ENCODE measurements around the gene TRIM23.

The TRIM23 gene

GRCh38 chr5:65624025-65624570, at the start of gene TRIM23:
TRIM23 (minus strand) TSS chr5:65624333; CDS start chr5:65624274, 59 bp downstream.
- Histone ChIP-seq H3K4me3 (ENCODE audit: low read length in 2 of 2) (peak within 1 kb of the TSS; percentile 98 to 100), H3K9ac (ENCODE audit: low read length in 2 of 2) (peak within 1 kb of the TSS; percentile 87 to 98), H3K4me1 (ENCODE audit: control insufficient read depth, insufficient read depth, low read length) (peaks cover 4% of the 10 kb centered on the region), H3K9me3 (ENCODE audit: control insufficient read depth in 2 of 2, low read length in 2 of 2) (no peaks in the 10 kb centered on the region), H3K27me3 (ENCODE audit: control insufficient read depth in 1 of 2, insufficient read depth in 2 of 2, low read length in 2 of 2) (no peaks in the 10 kb centered on the region), H3K27ac (ENCODE audit: low read length) (peak within 1 kb of the TSS; percentile 80), H3K36me3 (ENCODE audit: control insufficient read depth in 2 of 2, insufficient read depth in 2 of 2, low read length in 2 of 2) (no peaks in the 10 kb centered on the region)

GRCh38 chr5:65672796-65673195, 48.7 kb upstream of the TRIM23 start:
- no peaks in the 10 kb centered on the region for H3K9me3 ChIP-seq (ENCODE audit: control insufficient read depth in 2 of 2, low read length in 2 of 2)
- H3K9ac ChIP-seq (ENCODE audit: low read length in 2 of 2), result no peak overlapping the region
- H3K4me1 ChIP-seq (ENCODE audit: control insufficient read depth, insufficient read depth, low read length), result no peaks in the 10 kb centered on the region
- no peaks in the 10 kb centered on the region for H3K27me3 ChIP-seq (ENCODE audit: control insufficient read depth in 1 of 2, insufficient read depth in 2 of 2, low read length in 2 of 2)
- H3K4me3 ChIP-seq (ENCODE audit: low read length in 2 of 2), result no peak overlapping the region
- no peak overlapping the region for H3K27ac ChIP-seq (ENCODE audit: low read length)
- H3K36me3 ChIP-seq (ENCODE audit: control insufficient read depth in 2 of 2, insufficient read depth in 2 of 2, low read length in 2 of 2), result peaks cover 0 to 7% of the 10 kb centered on the region in 2 donors

DNA sequence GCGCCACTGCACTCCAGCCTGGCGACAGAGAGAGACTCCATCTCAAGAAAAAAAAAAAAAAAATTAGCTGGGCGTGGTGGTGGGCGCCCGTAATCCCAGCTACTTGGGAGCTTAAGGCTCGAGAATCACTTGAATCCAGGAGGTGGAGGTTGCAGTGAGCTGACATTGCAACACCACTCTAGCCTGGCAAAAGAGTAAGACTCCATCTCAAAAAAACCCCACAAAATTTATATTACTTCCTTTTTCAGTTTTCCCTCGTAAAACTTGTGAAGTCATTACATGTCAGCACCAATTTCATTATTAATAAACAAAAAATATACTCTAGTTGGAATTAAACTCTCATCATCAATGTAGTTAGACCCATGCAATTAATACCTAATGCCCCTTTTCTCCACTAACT, 44.6 kb upstream of the TRIM23 start:
- H3K36me3 ChIP-seq (ENCODE audit: control insufficient read depth in 2 of 2, insufficient read depth in 2 of 2, low read length in 2 of 2), result peaks cover 0 to 8% of the 10 kb centered on the region in 2 donors

GRCh38 chr5:65663804-65664521, 39.8 kb upstream of the TRIM23 start:
- H3K4me3 ChIP-seq (ENCODE audit: low read length in 2 of 2), result no peak overlapping the region
- no peaks in the 10 kb centered on the region for H3K9me3 ChIP-seq (ENCODE audit: control insufficient read depth in 2 of 2, low read length in 2 of 2)
- H3K4me1 ChIP-seq (ENCODE audit: control insufficient read depth, insufficient read depth, low read length), result no peaks in the 10 kb centered on the region
- no peak overlapping the region for H3K9ac ChIP-seq (ENCODE audit: low read length in 2 of 2)
- no peak overlapping the region for H3K27ac ChIP-seq (ENCODE audit: low read length)
- H3K36me3 ChIP-seq (ENCODE audit: control insufficient read depth in 2 of 2, insufficient read depth in 2 of 2, low read length in 2 of 2), result peaks cover 4 to 22% of the 10 kb centered on the region in 2 donors
- no peaks in the 10 kb centered on the region for H3K27me3 ChIP-seq (ENCODE audit: control insufficient read depth in 1 of 2, insufficient read depth in 2 of 2, low read length in 2 of 2)

More for the DNA sequence above, 44.6 kb upstream of the TRIM23 start:
- H3K9me3 ChIP-seq (ENCODE audit: control insufficient read depth in 2 of 2, low read length in 2 of 2), result no peaks in the 10 kb centered on the region
- no peaks in the 10 kb centered on the region for H3K27me3 ChIP-seq (ENCODE audit: control insufficient read depth in 1 of 2, insufficient read depth in 2 of 2, low read length in 2 of 2)
- no peak overlapping the region for H3K9ac ChIP-seq (ENCODE audit: low read length in 2 of 2)
- H3K4me1 ChIP-seq (ENCODE audit: control insufficient read depth, insufficient read depth, low read length), result no peaks in the 10 kb centered on the region
- H3K4me3 ChIP-seq (ENCODE audit: low read length in 2 of 2), result no peak overlapping the region
- H3K27ac ChIP-seq (ENCODE audit: low read length), result no peak overlapping the region

GRCh38 chr5:65654713-65655112, 30.6 kb upstream of the TRIM23 start:
- no peak overlapping the region for H3K27ac ChIP-seq (ENCODE audit: low read length)
- no peaks in the 10 kb centered on the region for H3K27me3 ChIP-seq (ENCODE audit: control insufficient read depth in 1 of 2, insufficient read depth in 2 of 2, low read length in 2 of 2)
- H3K9me3 ChIP-seq (ENCODE audit: control insufficient read depth in 2 of 2, low read length in 2 of 2), result no peaks in the 10 kb centered on the region
- H3K4me3 ChIP-seq (ENCODE audit: low read length in 2 of 2), result no peak overlapping the region
- H3K9ac ChIP-seq (ENCODE audit: low read length in 2 of 2), result no peak overlapping the region
- H3K36me3 ChIP-seq (ENCODE audit: control insufficient read depth in 2 of 2, insufficient read depth in 2 of 2, low read length in 2 of 2), result peaks cover 2 to 13% of the 10 kb centered on the region in 2 donors
- H3K4me1 ChIP-seq (ENCODE audit: control insufficient read depth, insufficient read depth, low read length), result no peaks in the 10 kb centered on the region

DNA sequence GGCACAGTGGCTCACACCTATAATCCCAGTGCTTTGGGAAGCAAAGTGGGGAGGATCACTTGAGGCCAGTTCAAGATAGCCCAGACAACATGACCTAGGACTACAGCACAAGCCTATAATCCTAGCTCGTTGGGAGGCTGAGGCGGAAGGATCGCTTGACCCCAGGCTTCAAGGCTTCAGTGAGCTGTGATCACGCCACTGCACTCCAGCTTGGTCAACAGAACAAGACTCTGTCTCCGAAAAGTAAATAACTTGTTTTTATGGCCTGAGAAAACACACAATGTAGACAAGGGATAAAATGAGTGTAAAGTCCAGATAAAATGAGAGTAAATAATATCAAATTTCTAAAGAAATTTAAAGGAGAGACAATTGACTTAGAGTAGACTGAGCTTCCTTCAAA, 27.0 kb upstream of the TRIM23 start:
- H3K27ac ChIP-seq (ENCODE audit: low read length), result no peak overlapping the region
- H3K9ac ChIP-seq (ENCODE audit: low read length in 2 of 2), result no peak overlapping the region
- no peaks in the 10 kb centered on the region for H3K27me3 ChIP-seq (ENCODE audit: control insufficient read depth in 1 of 2, insufficient read depth in 2 of 2, low read length in 2 of 2)
- no peak overlapping the region for H3K4me3 ChIP-seq (ENCODE audit: low read length in 2 of 2)
- H3K4me1 ChIP-seq (ENCODE audit: control insufficient read depth, insufficient read depth, low read length), result no peaks in the 10 kb centered on the region
- no peaks in the 10 kb centered on the region for H3K9me3 ChIP-seq (ENCODE audit: control insufficient read depth in 2 of 2, low read length in 2 of 2)
- peaks cover 2 to 11% of the 10 kb centered on the region in 2 donors for H3K36me3 ChIP-seq (ENCODE audit: control insufficient read depth in 2 of 2, insufficient read depth in 2 of 2, low read length in 2 of 2)

DNA sequence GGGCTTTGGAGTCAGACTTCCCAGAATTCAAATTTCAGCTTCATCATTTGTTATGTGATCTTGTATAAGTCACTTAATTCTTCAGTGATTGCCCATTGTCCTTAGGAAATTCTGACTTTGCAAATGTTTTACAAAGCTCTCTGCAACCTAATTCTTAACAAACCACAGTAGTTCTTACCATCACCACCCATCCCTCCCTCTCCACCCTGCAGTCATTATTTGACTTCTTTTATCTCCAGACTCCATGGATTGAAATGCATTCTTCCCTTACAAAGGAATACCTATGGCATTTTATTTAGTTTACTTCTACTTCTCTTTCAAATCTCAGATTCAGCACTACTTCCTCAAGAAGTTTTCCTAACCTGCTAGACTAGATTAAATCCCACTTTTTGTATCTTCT, 23.8 kb upstream of the TRIM23 start:
- H3K9me3 ChIP-seq (ENCODE audit: control insufficient read depth in 2 of 2, low read length in 2 of 2), result no peaks in the 10 kb centered on the region
- no peak overlapping the region for H3K4me3 ChIP-seq (ENCODE audit: low read length in 2 of 2)
- no peaks in the 10 kb centered on the region for H3K27me3 ChIP-seq (ENCODE audit: control insufficient read depth in 1 of 2, insufficient read depth in 2 of 2, low read length in 2 of 2)
- H3K4me1 ChIP-seq (ENCODE audit: control insufficient read depth, insufficient read depth, low read length), result no peaks in the 10 kb centered on the region
- H3K9ac ChIP-seq (ENCODE audit: low read length in 2 of 2), result no peak overlapping the region
- peaks cover 0 to 3% of the 10 kb centered on the region in 2 donors for H3K36me3 ChIP-seq (ENCODE audit: control insufficient read depth in 2 of 2, insufficient read depth in 2 of 2, low read length in 2 of 2)
- no peak overlapping the region for H3K27ac ChIP-seq (ENCODE audit: low read length)

DNA sequence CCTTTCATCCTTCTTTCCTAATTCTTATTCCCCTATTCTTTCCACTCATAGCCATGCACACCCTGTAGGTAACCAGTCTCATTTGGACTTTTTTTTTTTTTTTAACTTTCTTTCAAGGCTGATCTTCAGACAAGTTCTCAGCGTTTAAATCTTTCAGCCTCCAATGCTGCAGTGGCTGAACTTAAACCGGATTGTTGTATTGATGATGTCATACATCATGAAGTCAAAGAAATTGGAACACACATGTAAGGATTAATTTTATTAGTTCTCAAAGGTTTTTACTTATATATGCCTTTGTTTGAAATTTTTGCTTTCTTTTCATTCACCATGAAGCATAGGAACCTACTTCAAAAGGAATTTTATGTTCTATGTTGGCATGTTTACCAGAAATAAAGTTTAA, 22.8 kb upstream of the TRIM23 start:
- no peaks in the 10 kb centered on the region for H3K4me1 ChIP-seq (ENCODE audit: control insufficient read depth, insufficient read depth, low read length)
- no peak overlapping the region for H3K27ac ChIP-seq (ENCODE audit: low read length)
- H3K4me3 ChIP-seq (ENCODE audit: low read length in 2 of 2), result no peak overlapping the region
- H3K36me3 ChIP-seq (ENCODE audit: control insufficient read depth in 2 of 2, insufficient read depth in 2 of 2, low read length in 2 of 2), result peaks cover 0 to 3% of the 10 kb centered on the region in 2 donors
- no peaks in the 10 kb centered on the region for H3K27me3 ChIP-seq (ENCODE audit: control insufficient read depth in 1 of 2, insufficient read depth in 2 of 2, low read length in 2 of 2)
- H3K9me3 ChIP-seq (ENCODE audit: control insufficient read depth in 2 of 2, low read length in 2 of 2), result no peaks in the 10 kb centered on the region
- no peak overlapping the region for H3K9ac ChIP-seq (ENCODE audit: low read length in 2 of 2)

GRCh38 chr5:65640240-65640639, 16.1 kb upstream of the TRIM23 start:
- no peaks in the 10 kb centered on the region for H3K4me1 ChIP-seq (ENCODE audit: control insufficient read depth, insufficient read depth, low read length)
- H3K27me3 ChIP-seq (ENCODE audit: control insufficient read depth in 1 of 2, insufficient read depth in 2 of 2, low read length in 2 of 2), result no peaks in the 10 kb centered on the region
- H3K9me3 ChIP-seq (ENCODE audit: control insufficient read depth in 2 of 2, low read length in 2 of 2), result no peaks in the 10 kb centered on the region
- peaks cover 13 to 29% of the 10 kb centered on the region in 2 donors for H3K36me3 ChIP-seq (ENCODE audit: control insufficient read depth in 2 of 2, insufficient read depth in 2 of 2, low read length in 2 of 2)
- H3K4me3 ChIP-seq (ENCODE audit: low read length in 2 of 2), result no peak overlapping the region
- H3K27ac ChIP-seq (ENCODE audit: low read length), result no peak overlapping the region
- no peak overlapping the region for H3K9ac ChIP-seq (ENCODE audit: low read length in 2 of 2)

GRCh38 chr5:65630981-65631380, 6.8 kb upstream of the TRIM23 start:
- H3K4me3 ChIP-seq (ENCODE audit: low read length in 2 of 2), result no peak overlapping the region
- H3K9ac ChIP-seq (ENCODE audit: low read length in 2 of 2), result no peak overlapping the region
- no peaks in the 10 kb centered on the region for H3K27me3 ChIP-seq (ENCODE audit: control insufficient read depth in 1 of 2, insufficient read depth in 2 of 2, low read length in 2 of 2)
- H3K4me1 ChIP-seq (ENCODE audit: control insufficient read depth, insufficient read depth, low read length), result peaks cover 2% of the 10 kb centered on the region
- peaks cover 0 to 2% of the 10 kb centered on the region in 2 donors for H3K36me3 ChIP-seq (ENCODE audit: control insufficient read depth in 2 of 2, insufficient read depth in 2 of 2, low read length in 2 of 2)
- no peak overlapping the region for H3K27ac ChIP-seq (ENCODE audit: low read length)
- H3K9me3 ChIP-seq (ENCODE audit: control insufficient read depth in 2 of 2, low read length in 2 of 2), result no peaks in the 10 kb centered on the region

DNA sequence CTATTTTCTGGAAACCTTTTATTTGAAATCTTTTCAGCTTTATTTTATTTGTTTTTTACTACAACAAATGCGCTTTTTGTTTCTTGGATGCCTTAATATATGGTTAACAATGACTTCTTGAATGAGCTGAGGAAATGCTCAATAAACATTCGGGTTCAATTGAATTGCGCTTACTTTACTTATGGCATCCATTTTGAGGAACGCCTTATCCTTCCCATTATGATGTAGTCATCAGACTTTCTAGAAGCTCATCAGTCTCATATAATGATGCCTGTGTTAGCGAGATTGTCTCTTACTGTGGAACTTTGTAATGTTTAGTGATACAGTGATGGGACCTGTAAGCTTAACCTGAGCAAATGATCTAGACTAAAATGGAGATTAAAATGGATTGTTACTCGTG, 1.6 kb upstream of the TRIM23 start:
- no peak overlapping the region for H3K27ac ChIP-seq (ENCODE audit: low read length)
- H3K4me1 ChIP-seq (ENCODE audit: control insufficient read depth, insufficient read depth, low read length), result peaks cover 4% of the 10 kb centered on the region
- H3K36me3 ChIP-seq (ENCODE audit: control insufficient read depth in 2 of 2, insufficient read depth in 2 of 2, low read length in 2 of 2), result no peaks in the 10 kb centered on the region
- H3K27me3 ChIP-seq (ENCODE audit: control insufficient read depth in 1 of 2, insufficient read depth in 2 of 2, low read length in 2 of 2), result no peaks in the 10 kb centered on the region
- H3K4me3 ChIP-seq (ENCODE audit: low read length in 2 of 2), result peak overlapping the region; percentile 98 to 100
- H3K9me3 ChIP-seq (ENCODE audit: control insufficient read depth in 2 of 2, low read length in 2 of 2), result no peaks in the 10 kb centered on the region
- peak overlapping the region; percentile 87 to 95 for H3K9ac ChIP-seq (ENCODE audit: low read length in 2 of 2)
